Epithelial cell of esophagus (primary cell): ENCODE data around the gene WDR43.

Source experiments
- DNase-seq: peaks from one replicate; pipeline ENCODE4 v3.0.0; 2010; ENCODE audit warnings: low read depth
- H3K4me3 ChIP-seq: 2 replicates; pipeline ENCODE4 v1.5.1; 2011; ENCODE audit warnings: mild to moderate bottlenecking, low read length, control low read depth
- CTCF ChIP-seq: IDR thresholded peaks from 2 replicates; pipeline ENCODE4 v1.5.1; 2011; ENCODE audit warnings: low read depth, mild to moderate bottlenecking, low read length, control low read depth, inconsistent platforms; ENCODE audit not compliant: insufficient read depth; ENCODE audit errors: missing control alignments

WDR43 gene, protein sequence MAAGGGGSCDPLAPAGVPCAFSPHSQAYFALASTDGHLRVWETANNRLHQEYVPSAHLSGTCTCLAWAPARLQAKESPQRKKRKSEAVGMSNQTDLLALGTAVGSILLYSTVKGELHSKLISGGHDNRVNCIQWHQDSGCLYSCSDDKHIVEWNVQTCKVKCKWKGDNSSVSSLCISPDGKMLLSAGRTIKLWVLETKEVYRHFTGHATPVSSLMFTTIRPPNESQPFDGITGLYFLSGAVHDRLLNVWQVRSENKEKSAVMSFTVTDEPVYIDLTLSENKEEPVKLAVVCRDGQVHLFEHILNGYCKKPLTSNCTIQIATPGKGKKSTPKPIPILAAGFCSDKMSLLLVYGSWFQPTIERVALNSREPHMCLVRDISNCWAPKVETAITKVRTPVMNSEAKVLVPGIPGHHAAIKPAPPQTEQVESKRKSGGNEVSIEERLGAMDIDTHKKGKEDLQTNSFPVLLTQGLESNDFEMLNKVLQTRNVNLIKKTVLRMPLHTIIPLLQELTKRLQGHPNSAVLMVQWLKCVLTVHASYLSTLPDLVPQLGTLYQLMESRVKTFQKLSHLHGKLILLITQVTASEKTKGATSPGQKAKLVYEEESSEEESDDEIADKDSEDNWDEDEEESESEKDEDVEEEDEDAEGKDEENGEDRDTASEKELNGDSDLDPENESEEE

DNA sequence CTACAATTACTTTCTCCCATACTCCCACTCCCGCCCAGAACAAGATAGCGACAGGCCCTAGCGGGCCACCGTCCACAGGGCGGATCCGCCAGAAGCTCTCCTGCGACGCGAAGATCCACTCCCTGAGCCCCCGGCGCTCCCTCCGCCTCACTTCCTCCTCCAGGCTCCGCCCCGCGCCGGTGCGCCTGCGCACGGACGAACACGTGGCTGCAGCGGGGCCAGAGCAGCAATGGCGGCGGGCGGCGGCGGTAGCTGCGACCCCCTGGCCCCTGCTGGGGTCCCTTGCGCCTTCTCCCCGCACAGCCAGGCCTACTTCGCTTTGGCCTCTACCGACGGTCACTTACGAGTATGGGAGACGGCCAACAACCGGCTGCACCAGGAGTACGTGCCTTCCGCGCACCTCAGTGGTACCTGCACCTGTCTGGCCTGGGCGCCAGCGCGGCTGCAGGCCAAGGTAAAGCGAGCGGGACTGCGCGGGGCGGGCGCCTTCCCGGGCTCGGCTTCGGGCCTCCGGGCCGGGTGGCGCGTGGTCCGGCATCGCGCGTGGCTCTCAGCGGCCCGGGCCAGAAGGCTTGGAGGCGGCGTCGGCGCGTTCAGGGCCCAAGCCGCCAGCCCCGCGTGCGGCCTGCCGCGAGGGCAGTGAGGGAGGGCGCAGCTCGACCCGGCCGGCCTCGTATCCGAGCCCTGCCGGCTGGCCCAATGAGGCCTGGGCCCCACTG is at the start of gene WDR43:
WDR43 (plus strand) TSS at position 198 of the 719 bp plus-strand sequence; CDS start at position 230, 32 bp downstream.
- TF ChIP-seq CTCF: no peak
- H3K4me3 ChIP-seq: peak within 1 kb of the TSS; percentile 83
- peak; percentile 99 for DNase-seq

GRCh38 chr2:28855193-28855592 is 39.3 kb upstream of the WDR43 start:
- TF ChIP-seq CTCF: no peak
- no peak for DNase-seq
- H3K4me3 ChIP-seq: no peak overlapping the region

- H3K4me3 ChIP-seq: no peak overlapping the region
- DNase-seq: no peak
- TF ChIP-seq CTCF: no peak
Measured at GRCh38 chr2:28855977-28856376, 38.5 kb upstream of the WDR43 start.

DNA sequence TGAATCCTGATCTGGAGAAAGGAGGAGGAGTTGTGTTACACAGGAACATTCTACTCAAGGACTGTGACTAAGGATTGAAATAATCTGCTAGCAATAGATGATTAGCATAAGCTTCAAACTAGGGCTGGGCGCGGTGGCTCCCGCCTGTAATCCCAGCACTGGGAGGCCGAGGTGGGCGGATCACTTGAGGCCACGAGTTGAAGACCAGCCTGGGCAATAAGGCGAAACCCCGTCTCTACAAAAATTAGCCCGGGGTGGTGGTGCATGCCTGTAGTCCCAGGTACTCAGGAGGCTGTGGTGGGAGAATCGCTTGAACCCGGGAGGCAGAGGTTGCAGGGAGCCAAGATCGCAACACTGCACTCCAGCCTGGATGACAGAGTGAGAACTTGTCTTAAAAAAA is 25.9 kb upstream of the WDR43 start:
- peak; percentile 5 for DNase-seq
- no peak for TF ChIP-seq CTCF
- peak overlapping the region; percentile 97 for H3K4me3 ChIP-seq

DNA sequence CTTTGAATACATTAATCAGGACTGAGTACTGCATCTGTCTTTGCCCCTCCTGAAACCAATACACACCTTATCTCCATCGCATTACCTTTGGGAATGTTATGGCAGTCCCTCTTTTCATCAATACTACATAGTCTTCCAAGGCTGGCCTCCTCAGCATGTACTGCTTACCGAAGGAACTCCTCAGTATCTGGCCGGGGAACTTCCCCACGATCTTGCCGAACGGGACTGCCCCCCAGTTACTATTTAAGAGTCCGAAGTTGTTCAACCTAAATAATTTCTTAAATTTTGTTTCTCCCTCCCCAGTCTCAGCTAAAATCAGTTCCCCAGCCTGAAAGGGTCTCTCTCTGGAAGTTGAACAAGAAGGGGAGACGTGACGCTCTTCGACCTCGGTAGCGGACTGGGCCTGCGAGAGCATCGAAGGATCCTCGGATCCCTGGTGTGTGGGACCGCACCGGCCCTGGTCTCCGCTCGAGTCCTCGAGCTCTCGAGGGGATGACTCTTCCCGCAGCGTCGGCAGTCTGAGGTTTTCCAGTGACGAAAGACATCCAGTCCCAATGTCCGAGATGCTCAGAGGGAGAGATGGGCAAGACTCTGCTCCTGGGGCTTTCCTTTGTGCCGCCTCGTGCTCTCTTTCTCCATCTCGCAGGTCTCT is 24.8 kb upstream of the WDR43 start:
- no peak for TF ChIP-seq CTCF
- H3K4me3 ChIP-seq: peak overlapping the region; percentile 97
- peak; percentile 0 for DNase-seq

DNA sequence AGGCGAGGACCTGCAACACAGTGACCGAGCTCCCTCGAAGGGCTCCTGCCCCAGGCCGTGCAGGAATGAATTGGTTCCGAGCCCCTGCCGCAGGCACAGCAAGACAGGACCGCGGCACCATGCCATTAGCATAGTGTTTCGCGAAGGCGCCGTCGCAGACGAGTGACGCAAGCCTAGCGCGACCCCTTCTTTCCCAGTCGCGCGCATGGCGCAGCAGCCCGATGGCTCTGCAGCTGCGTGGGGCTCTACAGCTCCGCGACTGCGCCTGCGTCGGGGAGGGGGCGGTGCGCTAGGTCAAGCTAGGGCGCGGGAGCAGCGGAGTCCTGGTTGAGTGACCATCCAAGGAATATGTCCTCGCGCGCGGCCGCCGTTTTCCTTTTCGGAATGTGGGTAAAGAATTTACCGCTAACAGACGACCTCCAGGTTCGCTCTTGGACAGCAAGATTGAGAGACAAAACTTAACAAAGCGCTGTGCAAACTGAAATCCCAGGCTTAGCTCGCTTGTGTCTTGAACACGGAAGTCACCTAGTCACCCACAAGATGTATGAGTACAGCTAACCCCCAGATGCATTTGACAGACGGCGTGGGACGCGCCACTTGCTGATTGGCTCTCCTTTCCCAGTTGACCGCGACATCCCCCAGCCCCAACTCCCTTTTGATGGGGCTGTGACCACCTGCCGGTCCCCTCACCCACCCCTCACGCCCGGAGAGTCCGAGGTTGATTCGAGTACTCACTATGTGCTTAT is 24.1 kb upstream of the WDR43 start, which contains the start of gene TRMT61B:
TRMT61B (minus strand) TSS at position 164 of the 746 bp plus-strand sequence; CDS start at position 132, 32 bp downstream.
- peak within 1 kb of the TSS; percentile 97 for H3K4me3 ChIP-seq
- DNase-seq: peak; percentile 97
- TF ChIP-seq CTCF: no peak
